ENCODE results near the gene MARF1. TPM values are rescaled to one million over a fixed set of nuclear protein-coding genes. Genes with fewer than 3 reads are reported as not detected.
"Not testable (repeated sequence)": the region's sequence is repeated elsewhere in the genome, so short reads cannot be mapped to it uniquely, and the experiment has no call there.

Gene MARF1
- total and polyA plus RNA-seq, 11 donors: 11.4 to 61.3 (median 42.0) TPM

GRCh38 chr16:15649727-15650018 lies 6.7 kb upstream of the MARF1 start:
- Histone ChIP-seq H3K4me3 (peak overlapping the region; percentile 58 to 100 (median 94)), H3K27ac (peak overlapping the region in 11 of 12 donors; percentile 51 to 99 (median 94)), H3K36me3 (peaks cover 0 to 20% (median 5%) of the 10 kb centered on the region in 9 donors), H3K9me3 (no peaks in the 10 kb centered on the region), H3K4me1 (peaks cover 0 to 42% (median 24%) of the 10 kb centered on the region in 12 donors), H3K27me3 (no peaks in the 10 kb centered on the region)
- ATAC-seq (no peak), DNase-seq (no peak)
- intact Hi-C loops (cut with DNase I): loop anchor here in 4 of 10 donors (2.0 to 10.0 kb wide), 3 partner anchors 23 to 55 kb away; no protein-coding TSS in a partner anchor
- WGBS, 4 donors: 0 to 2% (median 1%) methylated on average over 12 to 14 of the region's 14 CpGs
- no peak for TF ChIP-seq POLR2A (IDR thresholded peaks at IDR 0.05)
- TF ChIP-seq, protein P1, sequence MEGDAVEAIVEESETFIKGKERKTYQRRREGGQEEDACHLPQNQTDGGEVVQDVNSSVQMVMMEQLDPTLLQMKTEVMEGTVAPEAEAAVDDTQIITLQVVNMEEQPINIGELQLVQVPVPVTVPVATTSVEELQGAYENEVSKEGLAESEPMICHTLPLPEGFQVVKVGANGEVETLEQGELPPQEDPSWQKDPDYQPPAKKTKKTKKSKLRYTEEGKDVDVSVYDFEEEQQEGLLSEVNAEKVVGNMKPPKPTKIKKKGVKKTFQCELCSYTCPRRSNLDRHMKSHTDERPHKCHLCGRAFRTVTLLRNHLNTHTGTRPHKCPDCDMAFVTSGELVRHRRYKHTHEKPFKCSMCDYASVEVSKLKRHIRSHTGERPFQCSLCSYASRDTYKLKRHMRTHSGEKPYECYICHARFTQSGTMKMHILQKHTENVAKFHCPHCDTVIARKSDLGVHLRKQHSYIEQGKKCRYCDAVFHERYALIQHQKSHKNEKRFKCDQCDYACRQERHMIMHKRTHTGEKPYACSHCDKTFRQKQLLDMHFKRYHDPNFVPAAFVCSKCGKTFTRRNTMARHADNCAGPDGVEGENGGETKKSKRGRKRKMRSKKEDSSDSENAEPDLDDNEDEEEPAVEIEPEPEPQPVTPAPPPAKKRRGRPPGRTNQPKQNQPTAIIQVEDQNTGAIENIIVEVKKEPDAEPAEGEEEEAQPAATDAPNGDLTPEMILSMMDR (IDR thresholded peaks at IDR 0.05): no peak

DNA sequence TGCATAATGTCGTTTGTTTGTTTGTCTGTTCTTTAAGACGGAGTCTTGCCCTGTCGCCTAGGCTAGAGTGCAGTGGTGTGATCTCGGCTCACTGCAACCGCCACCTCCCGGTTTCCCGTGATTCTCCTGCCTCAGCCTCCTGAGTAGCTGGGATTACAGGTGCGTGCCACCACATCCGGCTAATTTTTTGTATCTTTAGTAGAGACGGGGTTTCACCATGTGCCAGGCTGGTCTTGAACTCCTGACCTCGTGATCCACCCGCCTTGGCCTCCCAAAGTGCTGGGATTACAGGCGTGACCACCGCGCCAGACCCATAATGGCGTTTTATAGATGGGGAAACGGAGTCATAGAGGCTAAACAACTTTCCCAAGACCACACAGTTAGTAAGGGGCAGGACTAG lies 6.4 kb upstream of the MARF1 start:
- H3K36me3 ChIP-seq: peaks cover 0 to 20% (median 5%) of the 10 kb centered on the region in 9 donors
- WGBS, 4 donors: 66 to 71% (median 70%) methylated on average over 17 of the region's 17 CpGs
- ATAC-seq: not testable (repeated sequence)

GRCh38 chr16:15648135-15648730 lies 5.3 kb upstream of the MARF1 start:
- TF ChIP-seq, protein P1 (IDR thresholded peaks at IDR 0.05): no peak
- TF ChIP-seq POLR2A (IDR thresholded peaks at IDR 0.05): no peak
- intact Hi-C loops (cut with DNase I): loop anchor here in 1 of 10 donors (10.0 kb wide), 1 partner anchor 57 kb away; no protein-coding TSS in a partner anchor
- no peaks in the 10 kb centered on the region for H3K9me3 ChIP-seq
- no peaks in the 10 kb centered on the region for H3K27me3 ChIP-seq
- 93 to 96% (median 94%) methylated on average over 9 of the region's 9 CpGs for WGBS, 4 donors
- peaks cover 0 to 42% (median 22%) of the 10 kb centered on the region in 12 donors for H3K4me1 ChIP-seq
- DNase-seq (no peak), ATAC-seq (no peak)
- H3K27ac ChIP-seq: no peak overlapping the region
- peaks cover 0 to 13% (median 5%) of the 10 kb centered on the region in 9 donors for H3K36me3 ChIP-seq
- no peak overlapping the region for H3K4me3 ChIP-seq

More for the DNA sequence above, 6.4 kb upstream of the MARF1 start:
- H3K9me3 ChIP-seq, H3K27me3 ChIP-seq, DNase-seq: not testable (repeated sequence)
- H3K4me3 ChIP-seq: peak overlapping the region in 11 of 12 donors; percentile 70 to 100 (median 95)
- peak overlapping the region in 11 of 12 donors; percentile 51 to 99 (median 94) for H3K27ac ChIP-seq
- intact Hi-C loops (cut with DNase I): loop anchor here in 1 of 10 donors (10.0 kb wide), 1 partner anchor 55 kb away; no protein-coding TSS in a partner anchor
- H3K4me1 ChIP-seq: peaks cover 0 to 45% (median 24%) of the 10 kb centered on the region in 12 donors

GRCh38 chr16:15647294-15648014 lies 4.5 kb upstream of the MARF1 start:
- DNase-seq (no peak), ATAC-seq (no peak)
- H3K36me3 ChIP-seq: peaks cover 0 to 6% (median 4%) of the 10 kb centered on the region in 9 donors
- H3K27ac ChIP-seq: no peak overlapping the region
- no peaks in the 10 kb centered on the region for H3K9me3 ChIP-seq
- H3K27me3 ChIP-seq: no peaks in the 10 kb centered on the region
- H3K4me1 ChIP-seq: peaks cover 0 to 34% (median 21%) of the 10 kb centered on the region in 12 donors
- TF ChIP-seq, protein P1 (IDR thresholded peaks at IDR 0.05): no peak
- TF ChIP-seq POLR2A (IDR thresholded peaks at IDR 0.05): no peak
- intact Hi-C loops (cut with DNase I): loop anchor here in 1 of 10 donors (10.0 kb wide), 1 partner anchor 57 kb away; no protein-coding TSS in a partner anchor
- no peak overlapping the region for H3K4me3 ChIP-seq
- 80 to 86% (median 82%) methylated on average over 7 of the region's 7 CpGs for WGBS, 4 donors

- DNase-seq: not testable (repeated sequence)
- WGBS, 4 donors: 89 to 92% (median 92%) methylated on average over 13 of the region's 13 CpGs
- intact Hi-C loops (cut with DNase I): loop anchor here in 1 of 10 donors (10.0 kb wide), 1 partner anchor 58 kb away; no protein-coding TSS in a partner anchor
These were observed 3.8 kb upstream of the MARF1 start for GRCh38 chr16:15646557-15647293.

DNA sequence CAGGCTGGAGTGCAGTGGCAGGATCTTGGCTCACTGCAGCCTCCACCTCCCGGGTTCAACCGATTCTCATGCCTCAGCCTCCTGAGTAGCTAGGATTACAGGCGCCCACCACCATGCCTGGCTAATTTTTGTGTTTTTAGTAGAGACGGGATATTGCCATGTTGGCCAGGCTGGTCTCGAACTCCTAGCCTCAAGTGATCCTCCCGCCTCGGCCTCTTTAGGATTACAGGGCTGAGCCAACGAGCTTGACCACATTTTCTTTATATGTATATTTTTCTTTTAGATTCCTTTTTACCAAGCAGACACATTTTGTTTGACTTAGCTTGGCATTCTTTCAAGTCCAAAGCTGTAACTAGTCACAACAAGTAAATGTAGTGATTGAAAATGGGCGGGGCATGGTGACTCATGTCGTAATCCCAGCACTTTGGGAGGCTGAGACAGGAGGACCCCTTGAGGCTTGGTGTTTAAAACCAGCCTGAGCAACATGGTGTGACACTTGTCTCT lies 2.1 kb upstream of the MARF1 start:
- H3K36me3 ChIP-seq, H3K9me3 ChIP-seq, H3K27ac ChIP-seq, DNase-seq, H3K4me3 ChIP-seq, ATAC-seq, H3K27me3 ChIP-seq: not testable (repeated sequence)
- 88 to 93% (median 90%) methylated on average over 10 of the region's 10 CpGs for whole genome bisulfite sequencing, 4 donors
- intact Hi-C loops (cut with DNase I): loop anchor here in 4 of 10 donors (5.0 to 10.0 kb wide), 2 partner anchors 57 to 60 kb away; no protein-coding TSS in a partner anchor
- peaks cover 6 to 40% (median 26%) of the 10 kb centered on the region in 12 donors for H3K4me1 ChIP-seq

More at GRCh38 chr16:15646557-15647293, 3.8 kb upstream of the MARF1 start:
- not testable (repeated sequence) for H3K27me3 ChIP-seq, H3K36me3 ChIP-seq, ATAC-seq, H3K9me3 ChIP-seq, H3K27ac ChIP-seq, H3K4me3 ChIP-seq
- peaks cover 2 to 33% (median 25%) of the 10 kb centered on the region in 12 donors for H3K4me1 ChIP-seq
